Measurements from ENCODE around the gene PRIMA1. TPM values are rescaled to one million over a fixed set of nuclear protein-coding genes. Genes with fewer than 3 reads are reported as not detected.

The PRIMA1 gene
- polyA plus RNA-seq, 1 of the 3 experiments (the other 2 are of a cell fraction): 0.18 TPM

DNA sequence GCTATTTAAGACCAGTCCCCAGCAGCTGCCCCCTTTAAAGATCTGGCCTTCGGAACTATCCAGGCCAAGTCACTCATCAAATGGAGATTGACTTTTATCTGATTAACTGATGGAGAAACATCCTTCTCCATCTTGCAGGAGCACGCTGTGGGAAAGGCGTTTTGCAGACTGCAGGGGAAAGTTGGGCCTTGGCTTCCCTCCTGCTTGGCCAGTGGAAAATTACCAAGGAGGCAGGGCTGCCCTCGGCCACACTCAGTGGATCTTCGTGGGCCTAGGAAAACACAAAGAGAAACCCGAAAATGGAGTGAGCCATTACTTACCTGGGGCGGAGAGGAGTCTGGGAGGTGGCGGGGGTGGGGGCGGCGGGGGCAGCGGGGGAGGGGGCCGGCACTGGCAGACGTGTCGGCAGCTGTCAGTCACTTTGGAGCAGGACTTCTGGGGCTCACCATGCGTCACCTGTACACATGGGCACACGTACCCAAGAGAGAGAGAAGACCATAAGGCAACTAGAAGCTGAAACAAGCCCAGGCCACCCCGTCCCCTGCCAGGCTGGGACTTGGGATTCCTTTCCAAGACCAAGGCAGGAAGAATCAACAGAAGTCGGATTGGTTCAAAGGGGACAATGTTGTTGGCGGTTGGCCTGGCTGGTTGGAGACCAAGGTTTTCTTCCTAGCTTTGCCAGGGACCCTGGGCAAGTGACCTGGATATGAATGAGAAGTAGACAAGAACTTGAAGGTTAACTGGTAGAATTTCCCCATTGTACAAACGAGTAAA lies 9.2 kb downstream of the PRIMA1 start:
- H3K27ac ChIP-seq (ENCODE audit: low read depth in 2 of 2, low read length in 1 of 2): no peak overlapping the region
- no peaks in the 10 kb centered on the region for H3K79me2 ChIP-seq (ENCODE audit: insufficient read depth)
- no peaks in the 10 kb centered on the region for H3K9me3 ChIP-seq
- H3K9me2 ChIP-seq: no peaks in the 10 kb centered on the region
- no peak overlapping the region for H3K4me3 ChIP-seq (ENCODE audit: low read depth in 2 of 2, low read length in 1 of 2)
- H4K20me1 ChIP-seq (ENCODE audit: insufficient read depth): no peaks in the 10 kb centered on the region
- WGBS (ENCODE audit: low lambda C conversion rate): 36% methylated on average over 18 of the region's 20 CpGs
- POLR2A ChIA-PET: no interaction called here
- CTCF ChIA-PET: interaction anchor here (1.0 to 2.1 kb wide), 3 partner anchors 114 to 124 kb away, joined by 3 to 4 read pairs (median 3); no protein-coding TSS in a partner anchor
- peaks cover 0 to 9% of the 10 kb centered on the region in 2 experiments; a peak in 1 of 4 replicates for H3K4me1 ChIP-seq (ENCODE audit: control insufficient read depth in 1 of 2, insufficient read depth in 2 of 2, low read depth in 1 of 2, low read length in 1 of 2)
- no peaks in the 10 kb centered on the region for H3K27me3 ChIP-seq (ENCODE audit: insufficient read depth)
- DNase-seq: no peak
- no peak overlapping the region for H3K9ac ChIP-seq
- H3K4me2 ChIP-seq: no peak overlapping the region
- TF ChIP-seq SMC3 (IDR thresholded peaks at IDR 0.05; ENCODE audit: low read depth, low read length): no peak
- no peak for TF ChIP-seq PBX3 (IDR thresholded peaks at IDR 0.05)
- TF ChIP-seq REST (IDR thresholded peaks at IDR 0.05; ENCODE audit: low read depth, low read length): no peak
- no peak for TF ChIP-seq MAX (IDR thresholded peaks at IDR 0.05; ENCODE audit: low read depth)
- no peak for TF ChIP-seq TEAD4 (IDR thresholded peaks at IDR 0.05; ENCODE audit: borderline replicate concordance, insufficient read depth)
- TF ChIP-seq SIN3A (IDR thresholded peaks at IDR 0.05; ENCODE audit: borderline replicate concordance, low read depth, low read length): no peak
- no peak for TF ChIP-seq EP300 (IDR thresholded peaks at IDR 0.05; ENCODE audit: borderline replicate concordance in 1 of 2, low read depth in 1 of 2, low read length in 1 of 2)
- no peak for TF ChIP-seq RAD21 (IDR thresholded peaks at IDR 0.05; ENCODE audit: low read length)
- TF ChIP-seq ELF1 (IDR thresholded peaks at IDR 0.05): no peak
- no peak for TF ChIP-seq NRF1 (IDR thresholded peaks at IDR 0.05; ENCODE audit: low read depth, low read length)
- TF ChIP-seq USF2 (IDR thresholded peaks at IDR 0.05; ENCODE audit: borderline replicate concordance, low read depth, low read length): no peak
- no peak overlapping the region for H2AFZ ChIP-seq (ENCODE audit: low read depth)
- no peaks in the 10 kb centered on the region for H3K36me3 ChIP-seq (replicated peaks in 1 of 2; ENCODE audit: control insufficient read depth in 1 of 2, insufficient read depth in 2 of 2, low read length in 1 of 2)
- no peaks in the 10 kb centered on the region for H3F3A ChIP-seq (replicated peaks; ENCODE audit: insufficient read depth)

Data from SK-N-SH (cell line).